ENCODE measurements around the gene MYO9A. TPM values are rescaled to one million over a fixed set of nuclear protein-coding genes. Genes with fewer than 3 reads are reported as not detected.

MYO9A gene
- total RNA-seq, 1 experiment from 2014 or later, result 21.4 TPM

DNA sequence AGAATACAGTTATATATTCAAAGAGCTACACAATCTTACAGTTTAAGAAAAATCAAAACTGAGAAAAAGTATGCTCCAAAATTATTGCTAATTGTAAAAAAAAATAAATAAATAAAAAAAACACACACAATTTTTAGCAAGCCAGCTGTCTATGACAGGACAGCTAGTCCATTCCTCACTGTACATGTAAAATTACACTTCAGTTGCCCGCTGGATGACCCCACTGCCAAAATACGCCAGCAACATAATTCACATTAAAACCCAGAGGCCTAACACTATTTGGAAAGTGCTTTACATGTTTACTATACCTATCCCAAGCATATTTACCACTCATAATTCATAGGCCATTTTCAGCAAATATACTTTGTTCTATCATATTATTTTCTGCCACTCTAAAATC, 5.8 kb downstream of the MYO9A start:
- no peak overlapping the region for H4K8ac ChIP-seq (replicated peaks; ENCODE audit: insufficient read length, low read depth, low read length)
- no peak for DNase-seq
- H3K27me3 Mint-ChIP-seq (ENCODE audit: low read depth), result no peaks in the 10 kb centered on the region
- no peaks in the 10 kb centered on the region for H3K27me3 ChIP-seq (ENCODE audit: insufficient read depth, low read length)
- no peak overlapping the region for H2AK5ac ChIP-seq (ENCODE audit: insufficient read length, low read length)
- H2BK15ac ChIP-seq (ENCODE audit: low read depth, low read length), result no peak overlapping the region
- H3T11ph ChIP-seq (ENCODE audit: low read length), result no peak overlapping the region
- H3K18ac ChIP-seq (ENCODE audit: insufficient read length, low read depth, low read length), result no peak overlapping the region
- H3K79me2 ChIP-seq (ENCODE audit: insufficient read depth, low read length), result no peaks in the 10 kb centered on the region
- no peak overlapping the region for H2BK120ac ChIP-seq (ENCODE audit: low read depth, low read length, poor library complexity, severe bottlenecking)
- H3K23ac ChIP-seq (ENCODE audit: insufficient read length, low read depth, low read length), result no peak overlapping the region
- no peak overlapping the region for H3K4ac ChIP-seq (ENCODE audit: low read depth, low read length)
- no peak overlapping the region for H3K56ac ChIP-seq (ENCODE audit: insufficient read length, low read depth, low read length)
- no peak overlapping the region for H4K5ac ChIP-seq (ENCODE audit: insufficient read length, low read depth, low read length)
- no peaks in the 10 kb centered on the region for H4K20me1 ChIP-seq (ENCODE audit: control insufficient read depth, insufficient read depth, insufficient read length)
- 0 out of 7 replicates have a peak, but pooled peaks cover 0 to 1% (median 0%) of the 10 kb centered on the region in 3 experiments for H3K36me3 Mint-ChIP-seq (ENCODE audit: insufficient read depth in 1 of 3, low read depth in 3 of 3)
- WGBS (ENCODE audit: extremely low coverage, insufficient read length, low lambda C conversion rate), result no CpG with 5 or more reads among the region's 2 CpGs
- H3K4me1 ChIP-seq (ENCODE audit: insufficient read depth, low read length), result 0 out of 2 replicates have a peak, but pooled peaks cover 2% of the 10 kb centered on the region
- H3K14ac ChIP-seq (ENCODE audit: insufficient read depth, low read length), result no peak overlapping the region
- H3K23me2 ChIP-seq (ENCODE audit: insufficient read length, low read depth, low read length, poor library complexity, severe bottlenecking), result peaks cover 6% of the 10 kb centered on the region
- no peaks in the 10 kb centered on the region for H3K9me3 Mint-ChIP-seq
- H3K9me3 ChIP-seq (ENCODE audit: control insufficient read depth, low read depth, low read length), result no peaks in the 10 kb centered on the region
- peaks cover 11 to 12% of the 10 kb centered on the region in 2 experiments for H3K4me1 Mint-ChIP-seq
- no peak overlapping the region for H3K27ac Mint-ChIP-seq
- H2BK12ac ChIP-seq (ENCODE audit: insufficient read length, low read depth, low read length), result no peak overlapping the region
- H4K91ac ChIP-seq (ENCODE audit: insufficient read length, low read depth, low read length), result no peak overlapping the region
- no peak overlapping the region for H3K9ac ChIP-seq (ENCODE audit: extremely low read depth, insufficient read length, low read length)
- H3K79me1 ChIP-seq (ENCODE audit: insufficient read depth, low read depth, low read length, poor library complexity, severe bottlenecking), result no peaks in the 10 kb centered on the region
- H3K4me2 ChIP-seq (ENCODE audit: insufficient read depth, insufficient read length, low read length), result no peak overlapping the region
- H2BK5ac ChIP-seq (ENCODE audit: insufficient read length, low read length), result no peak overlapping the region
- H2BK20ac ChIP-seq (ENCODE audit: low read depth, low read length, poor library complexity, severe bottlenecking), result no peak overlapping the region
- TF ChIP-seq, protein P1, sequence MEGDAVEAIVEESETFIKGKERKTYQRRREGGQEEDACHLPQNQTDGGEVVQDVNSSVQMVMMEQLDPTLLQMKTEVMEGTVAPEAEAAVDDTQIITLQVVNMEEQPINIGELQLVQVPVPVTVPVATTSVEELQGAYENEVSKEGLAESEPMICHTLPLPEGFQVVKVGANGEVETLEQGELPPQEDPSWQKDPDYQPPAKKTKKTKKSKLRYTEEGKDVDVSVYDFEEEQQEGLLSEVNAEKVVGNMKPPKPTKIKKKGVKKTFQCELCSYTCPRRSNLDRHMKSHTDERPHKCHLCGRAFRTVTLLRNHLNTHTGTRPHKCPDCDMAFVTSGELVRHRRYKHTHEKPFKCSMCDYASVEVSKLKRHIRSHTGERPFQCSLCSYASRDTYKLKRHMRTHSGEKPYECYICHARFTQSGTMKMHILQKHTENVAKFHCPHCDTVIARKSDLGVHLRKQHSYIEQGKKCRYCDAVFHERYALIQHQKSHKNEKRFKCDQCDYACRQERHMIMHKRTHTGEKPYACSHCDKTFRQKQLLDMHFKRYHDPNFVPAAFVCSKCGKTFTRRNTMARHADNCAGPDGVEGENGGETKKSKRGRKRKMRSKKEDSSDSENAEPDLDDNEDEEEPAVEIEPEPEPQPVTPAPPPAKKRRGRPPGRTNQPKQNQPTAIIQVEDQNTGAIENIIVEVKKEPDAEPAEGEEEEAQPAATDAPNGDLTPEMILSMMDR (conservative IDR thresholded peaks at IDR 0.05), result no peak
- H2AFZ ChIP-seq (ENCODE audit: low read length), result no peak overlapping the region
- H3K27ac ChIP-seq (ENCODE audit: insufficient read length, low read depth, low read length), result no peak overlapping the region
- no peak overlapping the region for H3K4me3 Mint-ChIP-seq
